ENCODE results near the gene CCDC78.

CCDC78 gene

GRCh38 chr16:726438-727290 is at the start of gene CCDC78, which contains the start of gene HAGHL:
Gene CCDC78 (minus strand): TSS chr16:726443. CDS start chr16:726367, 76 bp downstream.
Gene HAGHL (plus strand): TSS chr16:727106. CDS start chr16:727510, 404 bp downstream.
- DNase-seq (ENCODE audit: low read depth in 2 of 2, low spot score in 1 of 2): peak in 1 of 2 donors; percentile 46

- DNase-seq (ENCODE audit: low read depth in 2 of 2, low spot score in 1 of 2): no peak
Observed at GRCh38 chr16:775236-775796, 49.1 kb upstream of the CCDC78 start.

GRCh38 chr16:774086-775001 is 48.1 kb upstream of the CCDC78 start:
- DNase-seq (ENCODE audit: low read depth in 2 of 2, low spot score in 1 of 2): no peak

GRCh38 chr16:772959-773358 is 46.7 kb upstream of the CCDC78 start:
- no peak for DNase-seq (ENCODE audit: low read depth in 2 of 2, low spot score in 1 of 2)

GRCh38 chr16:770411-770810 is 44.2 kb upstream of the CCDC78 start:
- DNase-seq (ENCODE audit: low read depth in 2 of 2, low spot score in 1 of 2): no peak

- no peak for DNase-seq (ENCODE audit: low read depth in 2 of 2, low spot score in 1 of 2)
Observed at GRCh38 chr16:769934-770333, 43.7 kb upstream of the CCDC78 start.

GRCh38 chr16:769184-769784 is 43.0 kb upstream of the CCDC78 start:
- DNase-seq (ENCODE audit: low read depth in 2 of 2, low spot score in 1 of 2): no peak

GRCh38 chr16:768428-768827 is 42.2 kb upstream of the CCDC78 start:
- DNase-seq (ENCODE audit: low read depth in 2 of 2, low spot score in 1 of 2): no peak

GRCh38 chr16:767743-768235 is 41.5 kb upstream of the CCDC78 start:
- DNase-seq (ENCODE audit: low read depth in 2 of 2, low spot score in 1 of 2): no peak

GRCh38 chr16:766820-767640 is 40.8 kb upstream of the CCDC78 start:
- no peak for DNase-seq (ENCODE audit: low read depth in 2 of 2, low spot score in 1 of 2)

GRCh38 chr16:766008-766819 is 40.0 kb upstream of the CCDC78 start:
- DNase-seq (ENCODE audit: low read depth in 2 of 2, low spot score in 1 of 2): no peak

GRCh38 chr16:765488-765865 is 39.2 kb upstream of the CCDC78 start:
- DNase-seq (ENCODE audit: low read depth in 2 of 2, low spot score in 1 of 2): no peak

GRCh38 chr16:764848-765487 is 38.7 kb upstream of the CCDC78 start:
- DNase-seq (ENCODE audit: low read depth in 2 of 2, low spot score in 1 of 2): no peak

- no peak for DNase-seq (ENCODE audit: low read depth in 2 of 2, low spot score in 1 of 2)
Observed at GRCh38 chr16:764184-764750, 38.0 kb upstream of the CCDC78 start.

- DNase-seq (ENCODE audit: low read depth in 2 of 2, low spot score in 1 of 2): no peak
Observed at GRCh38 chr16:763369-764183, 37.3 kb upstream of the CCDC78 start.

- DNase-seq (ENCODE audit: low read depth in 2 of 2, low spot score in 1 of 2): no peak
Observed at GRCh38 chr16:762595-763268, 36.5 kb upstream of the CCDC78 start.
